Left cardiac atrium (tissue), 4 donors: ENCODE data around the gene TTF1. TPM values are rescaled to one million over a fixed set of nuclear protein-coding genes. Genes with fewer than 3 reads are reported as not detected.

Source experiments
- ATAC-seq, 2 donors: fragments of 200-7000 bp; cut with Tn5 transposase; one replicate each; pipeline ENCODE4 v1.9.1; 2020; ENCODE audit warnings: mild to moderate bottlenecking in 2 of 2, moderate library complexity in 2 of 2
- DNase-seq: peaks from one replicate; pipeline ENCODE4 v3.0.0-alpha.2; 2020
- intact Hi-C, 2 donors: fragments of 100-400 bp; cut with DNase I; formaldehyde crosslinking; loops; one replicate each; pipeline versions ENCODE4 v1.14.1 to v1.15.1; 2022 to 2023
- total RNA-seq, 2 donors: library from RNA; stranded (reverse); fragmentation: NEBNext Ultra II Directional; extraction: Animal tissue kit (Norgen Biotek cat#: 25700); gene quantifications; one replicate each; pipeline ENCODE4 v1.2.1, GENCODE V29; 2021
- donor health status: DM: no; HTN: yes; CAD: no.
- donor health status: DM: no; HTN: yes; CAD: no; lungs with severe emphysema.
- donor health status: DM: yes; HTN: yes; CAD: no.
- donor health status: Dilated cardiomyopathy.

Gene TTF1
- total RNA-seq, 2 donors from 2014 or later, result 16.0 to 17.6 TPM

DNA sequence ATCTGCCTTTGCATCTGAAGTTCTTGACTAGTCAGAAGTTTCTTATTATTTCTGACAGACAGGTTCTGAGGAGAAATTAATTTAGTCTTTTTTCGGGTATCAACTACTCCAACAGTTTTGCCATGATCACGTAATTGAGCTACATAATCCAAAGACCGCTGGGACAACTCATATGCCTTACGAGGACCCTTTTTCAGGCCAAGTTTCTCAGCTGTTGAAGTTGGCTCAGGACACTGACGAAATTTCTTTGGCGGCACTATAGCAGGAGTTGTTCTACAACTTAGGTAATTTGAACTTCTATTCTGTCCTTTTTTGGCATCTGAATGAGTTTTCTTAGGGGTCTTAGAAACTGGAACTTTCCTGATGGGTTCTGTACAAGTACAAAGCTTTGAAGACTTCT, 79.1 kb downstream of the TTF1 start:
- ATAC-seq (no peak), DNase-seq (no peak)
- intact Hi-C loops, result no loop called here

Other genes with a start within 250 kb of the TTF1 start
- gene NTNG2, start 244.8 kb downstream of the TTF1 start, total RNA-seq, result 1 to 10 TPM; 5.0 to 6.5 TPM
- 10 to 100 TPM; 25.7 to 32.8 TPM for gene SETX, start 51.9 kb downstream of the TTF1 start, total RNA-seq
- 1 to 10 TPM; 2.4 to 3.0 TPM for gene CFAP77, start 3.4 kb upstream of the TTF1 start, total RNA-seq
- not detected for gene BARHL1, start 175.8 kb upstream of the TTF1 start, total RNA-seq